BJ (cell line): Measurements from ENCODE around the gene PKN3. TPM values are rescaled to one million over a fixed set of nuclear protein-coding genes. Genes with fewer than 3 reads are reported as not detected.

Experiments
- CTCF ChIA-PET: fragments of 350-600 bp; formaldehyde crosslinking; extraction: SDS; loops from one replicate; lab custom pipeline; 2021; ENCODE audit warnings: antibody characterized with exemption, inconsistent platforms; lab: Yijun Ruan, JAX
- POLR2A ChIA-PET: fragments of 300-600 bp; sonication (Branson Sonifier 250); formaldehyde crosslinking; extraction: SDS; loops from one replicate; lab custom pipeline; 2021; ENCODE audit warnings: antibody characterized with exemption; lab: Charles Lee
- DNase-seq: peaks from one replicate; pipeline ENCODE4 v3.0.0-alpha.2; 2011; ENCODE audit warnings: low read depth
- H3K27me3 ChIP-seq: 2 replicates; pipeline ENCODE4 v1.6.0; 2011; ENCODE audit warnings: low read length; ENCODE audit not compliant: control insufficient read depth, insufficient read depth
- H3K36me3 ChIP-seq: 2 replicates; pipeline ENCODE4 v1.5.1; 2011; ENCODE audit warnings: low read length; ENCODE audit not compliant: control insufficient read depth, insufficient read depth
- H3K4me3 ChIP-seq: 2 replicates; pipeline ENCODE4 v1.5.1; 2011; ENCODE audit warnings: low read depth, mild to moderate bottlenecking, control low read depth, low read length
- polyA plus RNA-seq: library from polyadenylated mRNA; depleted of rRNA; stranded (reverse); fragments of >200 nt; gene quantifications from 2 replicates; pipeline ENCODE4 v1.2.3, GENCODE V29; 2011
- TF ChIP-seq, protein P1 (sequence below): IDR thresholded peaks from 2 replicates; pipeline ENCODE4 v1.5.1; 2011; ENCODE audit warnings: low read depth, mild to moderate bottlenecking, control low read depth, inconsistent platforms, low read length, moderate library complexity; ENCODE audit not compliant: insufficient read depth

The PKN3 gene
- polyA plus RNA-seq, 1 experiment: 3.4 TPM

DNA sequence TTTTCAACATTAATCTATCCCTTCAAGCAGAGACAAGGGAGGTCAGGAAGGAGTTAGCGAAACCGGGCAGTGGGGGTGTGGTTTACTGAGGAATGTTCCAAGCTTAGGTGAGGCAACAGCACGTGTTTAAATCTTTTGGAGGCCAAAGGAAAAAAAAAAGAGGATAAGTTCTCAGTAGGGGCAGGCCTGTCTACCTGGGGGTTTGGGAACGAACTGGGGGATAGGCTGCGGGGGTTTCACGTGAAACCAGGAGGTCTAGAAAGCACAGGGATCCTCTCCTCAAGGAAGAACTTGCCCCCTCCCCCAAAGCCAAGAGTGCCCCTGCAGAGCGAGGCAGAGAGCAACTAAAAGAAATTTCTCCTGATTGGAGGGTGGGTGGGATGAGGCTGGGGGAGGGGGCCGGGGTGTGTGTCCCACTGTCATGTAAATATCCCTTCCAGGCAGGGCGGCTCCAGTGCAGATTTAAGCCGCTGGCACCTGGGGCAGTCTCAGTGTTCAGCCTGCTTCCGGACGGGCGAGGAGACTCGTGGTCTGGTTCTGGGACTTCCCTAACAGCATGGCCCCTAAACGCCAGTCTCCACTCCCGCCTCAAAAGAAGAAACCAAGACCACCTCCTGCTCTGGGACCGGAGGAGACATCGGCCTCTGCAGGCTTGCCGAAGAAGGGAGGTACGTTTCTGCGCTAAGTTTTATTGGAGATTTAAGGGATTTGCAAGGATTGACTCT lies 18.8 kb upstream of the PKN3 start:
- POLR2A ChIA-PET: no interaction called here
- TF ChIP-seq, protein P1, sequence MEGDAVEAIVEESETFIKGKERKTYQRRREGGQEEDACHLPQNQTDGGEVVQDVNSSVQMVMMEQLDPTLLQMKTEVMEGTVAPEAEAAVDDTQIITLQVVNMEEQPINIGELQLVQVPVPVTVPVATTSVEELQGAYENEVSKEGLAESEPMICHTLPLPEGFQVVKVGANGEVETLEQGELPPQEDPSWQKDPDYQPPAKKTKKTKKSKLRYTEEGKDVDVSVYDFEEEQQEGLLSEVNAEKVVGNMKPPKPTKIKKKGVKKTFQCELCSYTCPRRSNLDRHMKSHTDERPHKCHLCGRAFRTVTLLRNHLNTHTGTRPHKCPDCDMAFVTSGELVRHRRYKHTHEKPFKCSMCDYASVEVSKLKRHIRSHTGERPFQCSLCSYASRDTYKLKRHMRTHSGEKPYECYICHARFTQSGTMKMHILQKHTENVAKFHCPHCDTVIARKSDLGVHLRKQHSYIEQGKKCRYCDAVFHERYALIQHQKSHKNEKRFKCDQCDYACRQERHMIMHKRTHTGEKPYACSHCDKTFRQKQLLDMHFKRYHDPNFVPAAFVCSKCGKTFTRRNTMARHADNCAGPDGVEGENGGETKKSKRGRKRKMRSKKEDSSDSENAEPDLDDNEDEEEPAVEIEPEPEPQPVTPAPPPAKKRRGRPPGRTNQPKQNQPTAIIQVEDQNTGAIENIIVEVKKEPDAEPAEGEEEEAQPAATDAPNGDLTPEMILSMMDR: no peak
- DNase-seq: no peak
- CTCF ChIA-PET: interaction anchor here (0.6 to 1.2 kb wide), 2 partner anchors 14 to 24 kb away, joined by 3 to 4 read pairs; no protein-coding TSS in a partner anchor
- Histone ChIP-seq H3K36me3 (no peaks in the 10 kb centered on the region), H3K27me3 (no peaks in the 10 kb centered on the region), H3K4me3 (peak overlapping the region; percentile 59)

DNA sequence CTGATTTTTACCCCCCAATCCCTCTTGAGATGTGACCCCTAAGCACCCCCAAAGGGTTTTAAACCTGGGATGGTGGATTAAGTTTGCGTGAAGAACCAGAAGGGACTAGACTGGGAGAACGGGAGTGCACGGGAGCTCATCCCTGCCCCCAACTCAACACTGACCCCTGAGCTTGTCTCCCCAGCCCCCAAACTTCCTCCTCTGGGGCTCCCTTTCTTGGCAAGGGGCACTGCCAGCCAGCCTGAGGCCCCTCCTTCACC lies 18.3 kb upstream of the PKN3 start:
- no peak for DNase-seq
- Histone ChIP-seq H3K36me3 (no peaks in the 10 kb centered on the region), H3K27me3 (no peaks in the 10 kb centered on the region), H3K4me3 (peak overlapping the region; percentile 59)
- TF ChIP-seq, protein P1: no peak
- POLR2A ChIA-PET: no interaction called here
- CTCF ChIA-PET: interaction anchor here (0.6 to 1.4 kb wide), 3 partner anchors 13 to 48 kb away, joined by 3 to 4 read pairs (median 3); no protein-coding TSS in a partner anchor

DNA sequence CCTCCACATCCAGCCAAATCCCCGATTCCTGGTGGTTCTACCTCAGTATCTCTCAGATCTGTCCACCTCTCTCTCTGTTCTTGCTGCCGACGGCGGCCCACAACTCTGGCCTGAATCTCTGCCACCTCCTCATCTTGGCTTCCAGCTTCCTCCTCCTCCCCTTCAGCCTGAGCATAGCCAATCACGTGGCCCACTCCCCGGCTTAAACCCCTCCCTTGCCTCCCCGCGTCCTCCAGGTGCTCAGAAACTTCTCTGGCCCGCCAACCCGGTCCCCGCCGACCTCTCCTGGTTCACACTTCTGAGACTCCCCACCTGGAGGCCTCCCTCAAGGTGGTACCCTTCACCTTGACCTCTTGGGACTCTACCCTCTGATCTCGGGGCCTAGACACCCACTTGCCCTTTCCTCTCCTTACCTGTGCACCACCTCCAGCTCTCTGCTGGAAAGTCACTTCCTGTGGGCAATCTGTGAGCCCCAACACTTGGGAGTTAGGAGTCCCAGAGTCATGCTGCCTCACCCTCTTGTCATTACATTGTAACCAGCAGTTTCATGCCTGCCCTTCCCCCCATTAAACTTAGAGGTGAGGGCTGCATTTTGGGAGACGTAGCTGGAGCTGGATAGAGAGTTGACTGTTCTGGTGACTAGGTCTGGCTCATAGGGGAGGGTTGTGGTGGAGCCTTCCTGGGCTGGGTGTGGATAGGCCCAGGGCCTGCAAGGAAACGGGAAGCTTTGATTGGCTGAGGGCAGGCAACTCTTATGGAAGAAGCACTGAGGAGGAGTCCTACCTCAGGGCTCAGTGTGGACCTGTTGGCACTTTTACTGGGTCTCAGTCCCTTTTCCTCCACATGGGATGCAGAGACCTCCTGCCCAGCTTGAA lies 17.7 kb upstream of the PKN3 start:
- TF ChIP-seq, protein P1: no peak
- ChIA-PET POLR2A (no interaction called here), CTCF (interaction anchor here (1.2 to 1.6 kb wide), 3 partner anchors 9 to 49 kb away, joined by 3 to 4 read pairs (median 4); no protein-coding TSS in a partner anchor)
- Histone ChIP-seq H3K36me3 (no peaks in the 10 kb centered on the region), H3K4me3 (peak overlapping the region; percentile 59), H3K27me3 (no peaks in the 10 kb centered on the region)
- no peak for DNase-seq

DNA sequence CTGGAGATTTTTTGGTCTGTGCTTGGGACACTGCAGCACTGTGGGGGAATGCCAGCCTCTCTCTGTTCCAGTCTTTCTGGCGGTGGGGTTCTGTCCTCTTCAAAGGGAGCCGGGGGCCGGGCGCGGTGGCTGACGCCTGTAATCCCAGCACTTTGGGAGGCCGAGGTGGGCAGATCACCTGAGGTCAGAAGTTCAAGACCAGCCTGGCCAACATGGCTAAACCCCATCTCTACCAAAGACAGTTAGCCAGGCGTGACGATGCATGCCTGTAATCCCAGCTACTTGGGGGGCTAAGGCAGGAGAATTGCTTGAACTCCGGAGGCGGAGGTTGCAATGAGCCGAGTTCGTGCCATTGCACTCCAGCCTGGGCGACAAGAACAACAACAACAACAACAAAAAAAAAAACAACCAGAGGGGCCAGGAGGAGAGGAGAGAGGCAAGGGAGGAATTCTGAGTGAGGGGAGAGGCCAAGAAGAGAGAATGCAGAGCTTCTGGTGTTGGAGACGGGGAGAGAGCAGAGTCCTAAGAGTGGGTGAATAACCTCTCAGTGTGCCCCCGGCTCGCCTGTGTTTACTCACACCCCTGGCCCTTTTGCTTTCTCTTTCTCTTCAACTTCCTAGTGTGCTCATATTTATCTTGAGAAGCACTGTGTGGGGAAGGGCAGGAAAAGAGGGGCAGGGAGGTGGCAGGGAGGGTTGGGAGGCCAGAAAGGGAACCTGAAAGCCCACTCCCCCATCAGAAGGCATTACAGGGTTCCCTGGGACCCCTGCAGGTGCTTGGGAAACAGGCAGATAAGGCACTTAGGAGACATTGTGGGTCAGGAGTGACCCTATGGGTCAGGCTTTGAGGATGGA lies 16.4 kb upstream of the PKN3 start:
- Histone ChIP-seq H3K4me3 (no peak overlapping the region), H3K36me3 (no peaks in the 10 kb centered on the region), H3K27me3 (no peaks in the 10 kb centered on the region)
- ChIA-PET CTCF (interaction anchor here (1.4 to 1.6 kb wide), 3 partner anchors 10 to 50 kb away, joined by 3 to 4 read pairs (median 3); no protein-coding TSS in a partner anchor), POLR2A (no interaction called here)
- DNase-seq: no peak
- TF ChIP-seq, protein P1: no peak
